Loucy (cell line): ENCODE measurements around the gene FSTL4.

ENCODE experiments used
- H2AFZ ChIP-seq: fragments of 200-600 bp; sonication (generic); 2 replicates; pipeline ENCODE4 v1.6.0; 2016; ENCODE audit warnings: antibody characterized with exemption, mild to moderate bottlenecking, low read length, moderate library complexity
- H3F3A ChIP-seq: fragments of 200-600 bp; 2 replicates; pipeline ENCODE4 v1.6.0; 2016; ENCODE audit warnings: antibody characterized with exemption, low read depth, mild to moderate bottlenecking
- H3K27me3 ChIP-seq: fragments of 200-600 bp; sonication (generic); 2 replicates; pipeline ENCODE4 v1.6.1; 2014; ENCODE audit warnings: low read length, mild to moderate bottlenecking; ENCODE audit not compliant: insufficient read depth, poor library complexity, severe bottlenecking
- H3K36me3 ChIP-seq: fragments of 200-600 bp; sonication (generic); 2 replicates; pipeline ENCODE4 v1.6.1; 2016; ENCODE audit warnings: low read length; ENCODE audit not compliant: insufficient read depth
- H3K4me1 ChIP-seq: fragments of 200-600 bp; sonication (generic); 2 replicates; pipeline ENCODE4 v1.5.1; 2014; ENCODE audit warnings: low read length, mild to moderate bottlenecking; ENCODE audit not compliant: insufficient read depth, poor library complexity, severe bottlenecking
- H3K4me2 ChIP-seq: fragments of 200-600 bp; sonication (generic); 2 replicates; pipeline ENCODE4 v1.6.0; 2014; ENCODE audit warnings: antibody characterized with exemption, low read length, low read depth, mild to moderate bottlenecking; ENCODE audit not compliant: poor library complexity, severe bottlenecking
- H3K4me3 ChIP-seq: fragments of 200-600 bp; sonication (generic); 2 replicates; pipeline ENCODE4 v1.5.1; 2014; ENCODE audit warnings: low read length, mild to moderate bottlenecking, mixed read lengths; ENCODE audit not compliant: poor library complexity, severe bottlenecking
- H3K79me2 ChIP-seq: fragments of 200-600 bp; sonication (generic); 2 replicates; pipeline ENCODE4 v1.6.1; 2014; ENCODE audit warnings: low read length; ENCODE audit not compliant: insufficient read depth
- H3K9ac ChIP-seq: fragments of 200-600 bp; sonication (generic); 2 replicates; pipeline ENCODE4 v1.6.0; 2014; ENCODE audit warnings: mild to moderate bottlenecking, low read depth, low read length, moderate library complexity; ENCODE audit not compliant: poor library complexity, severe bottlenecking
- H3K9me2 ChIP-seq: fragments of 200-600 bp; sonication (generic); replicated peaks from 2 replicates; pipeline ENCODE4 v1.6.1; 2016; ENCODE audit warnings: low read depth, low read length, mixed read lengths
- H3K9me3 ChIP-seq: fragments of 200-600 bp; sonication (generic); 2 replicates; pipeline ENCODE4 v1.6.1; 2014; ENCODE audit warnings: mild to moderate bottlenecking, antibody characterized with exemption, low read length, low read depth; ENCODE audit not compliant: insufficient read depth
- H4K20me1 ChIP-seq: fragments of 200-600 bp; sonication (generic); 2 replicates; pipeline ENCODE4 v1.6.0; 2014; ENCODE audit warnings: antibody characterized with exemption, low read length, mild to moderate bottlenecking; ENCODE audit not compliant: insufficient read depth, poor library complexity, severe bottlenecking
- CTCF ChIP-seq: fragments of 200-600 bp; sonication (generic); conservative IDR thresholded peaks from 2 replicates; pipeline ENCODE4 v1.5.1; 2014; ENCODE audit warnings: mild to moderate bottlenecking, antibody characterized with exemption, low read length
- EZH2phosphoT487 ChIP-seq: fragments of 200-600 bp; IDR thresholded peaks from 2 replicates; pipeline ENCODE4 v1.6.1; 2018; ENCODE audit warnings: antibody characterized with exemption, mild to moderate bottlenecking, moderate library complexity, borderline replicate concordance

The FSTL4 gene

GRCh38 chr5:133358271-133358670, 254.1 kb downstream of the FSTL4 start:
- peaks cover 28% of the 10 kb centered on the region for H3K4me1 ChIP-seq
- no peaks in the 10 kb centered on the region for H3K27me3 ChIP-seq
- H3F3A ChIP-seq: no peaks in the 10 kb centered on the region
- H3K79me2 ChIP-seq: no peaks in the 10 kb centered on the region
- H2AFZ ChIP-seq: no peak overlapping the region
- no peak overlapping the region for H3K4me3 ChIP-seq
- TF ChIP-seq CTCF (no peak), EZH2phosphoT487 (no peak)
- no peak overlapping the region for H3K4me2 ChIP-seq
- no peaks in the 10 kb centered on the region for H3K9me2 ChIP-seq
- H3K36me3 ChIP-seq: no peaks in the 10 kb centered on the region
- no peaks in the 10 kb centered on the region for H4K20me1 ChIP-seq
- no peaks in the 10 kb centered on the region for H3K9me3 ChIP-seq
- H3K9ac ChIP-seq: no peak overlapping the region

DNA sequence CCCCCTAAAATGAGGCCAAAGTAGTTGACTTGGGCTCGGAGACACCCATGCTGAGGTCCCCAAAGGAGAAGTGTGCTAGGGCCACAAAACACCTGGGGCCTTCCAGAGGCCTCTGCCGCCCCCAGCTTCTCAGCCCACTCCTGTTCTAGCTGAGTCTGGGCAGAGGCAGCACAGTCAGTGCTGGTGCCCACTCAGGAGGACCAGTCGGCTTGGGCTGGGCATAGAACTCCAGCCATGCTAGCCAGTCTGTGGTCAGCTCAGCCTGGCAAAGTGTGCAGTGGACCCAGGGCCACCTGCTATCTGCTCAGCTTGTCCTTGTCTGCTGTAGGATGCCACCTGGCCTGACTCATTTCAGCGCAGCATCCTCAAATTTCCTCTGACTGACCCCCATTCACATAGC, 254.6 kb downstream of the FSTL4 start:
- Histone ChIP-seq H3F3A (no peaks in the 10 kb centered on the region), H4K20me1 (no peaks in the 10 kb centered on the region), H3K9me3 (no peaks in the 10 kb centered on the region), H3K4me2 (no peak overlapping the region), H3K9me2 (no peaks in the 10 kb centered on the region), H3K79me2 (no peaks in the 10 kb centered on the region), H3K36me3 (no peaks in the 10 kb centered on the region), H2AFZ (no peak overlapping the region), H3K4me1 (peaks cover 29% of the 10 kb centered on the region), H3K9ac (no peak overlapping the region), H3K27me3 (no peaks in the 10 kb centered on the region), H3K4me3 (no peak overlapping the region)
- TF ChIP-seq CTCF (no peak), EZH2phosphoT487 (no peak)

DNA sequence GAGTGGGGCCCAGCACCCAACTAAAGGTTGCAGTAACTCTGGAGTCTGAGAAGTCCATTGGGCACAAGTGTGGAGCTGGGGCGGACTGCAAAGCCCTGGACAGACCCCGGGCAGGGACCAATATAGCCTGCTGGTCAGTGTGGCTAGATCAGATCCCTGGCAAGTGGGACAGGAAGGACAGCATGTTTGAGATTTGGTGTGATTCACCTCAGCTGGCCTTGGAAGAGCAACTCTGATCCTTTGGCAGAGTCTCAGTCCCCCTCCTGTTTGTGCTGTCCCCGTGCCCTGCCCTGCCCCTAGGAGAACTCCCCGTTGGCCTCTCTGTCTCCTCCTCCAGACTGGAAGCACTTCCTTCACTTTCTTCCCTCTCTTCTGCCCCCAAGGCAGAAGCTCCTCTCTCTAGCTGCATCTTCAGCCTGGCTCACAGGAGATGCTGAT, 255.3 kb downstream of the FSTL4 start:
- no peak overlapping the region for H3K4me3 ChIP-seq
- H3K9ac ChIP-seq: no peak overlapping the region
- H3K4me1 ChIP-seq: peaks cover 29% of the 10 kb centered on the region

More for the DNA sequence above, 255.3 kb downstream of the FSTL4 start:
- TF ChIP-seq CTCF (no peak), EZH2phosphoT487 (no peak)
- Histone ChIP-seq H3F3A (no peaks in the 10 kb centered on the region), H2AFZ (no peak overlapping the region), H4K20me1 (no peaks in the 10 kb centered on the region), H3K4me2 (no peak overlapping the region), H3K9me3 (no peaks in the 10 kb centered on the region), H3K79me2 (no peaks in the 10 kb centered on the region), H3K9me2 (no peaks in the 10 kb centered on the region), H3K27me3 (no peaks in the 10 kb centered on the region), H3K36me3 (no peaks in the 10 kb centered on the region)
